ENCODE results near the gene SPRR1B. TPM values are rescaled to one million over a fixed set of nuclear protein-coding genes. Genes with fewer than 3 reads are reported as not detected.

SPRR1B gene
- total RNA-seq, 1 experiment from 2014 or later: not detected

- no peaks in the 10 kb centered on the region for H3K9me3 ChIP-seq (ENCODE audit: low read length)
- no peak overlapping the region for H3K9ac ChIP-seq (ENCODE audit: low read length)
- no peak overlapping the region for H3K27ac ChIP-seq (ENCODE audit: low read length)
- no peak overlapping the region for H2AFZ ChIP-seq (ENCODE audit: low read length)
- H3K4me1 ChIP-seq (ENCODE audit: low read length): no peaks in the 10 kb centered on the region
- H3K4me2 ChIP-seq (ENCODE audit: low read depth, low read length, poor library complexity, severe bottlenecking): no peak overlapping the region
- no peaks in the 10 kb centered on the region for H3K27me3 ChIP-seq (ENCODE audit: low read length)
- no peaks in the 10 kb centered on the region for H3K36me3 ChIP-seq (ENCODE audit: insufficient read depth, low read length)
- no peak for DNase-seq
- H3K4me3 ChIP-seq (ENCODE audit: low read length): no peak overlapping the region
- no peaks in the 10 kb centered on the region for H3K79me2 ChIP-seq (ENCODE audit: low read length)
- no peaks in the 10 kb centered on the region for H4K20me1 ChIP-seq (ENCODE audit: insufficient read depth, low read depth, low read length)
- H3K9me2 ChIP-seq (replicated peaks; ENCODE audit: insufficient read depth, low read length): no peaks in the 10 kb centered on the region
Observed at GRCh38 chr1:153081736-153082135, 50.7 kb downstream of the SPRR1B start.

Small RNA genes within 50 kb of the gene (small RNA-seq; reads per million reads assigned to genes)
- gene AL356867.1 (not detected), gene RF00322 (not detected), gene SPRR1A (not detected)

Other genes starting within 250 kb of the SPRR1B start
- not detected in 2 replicates for gene LCE1E, start 244.9 kb upstream of the SPRR1B start, total RNA-seq (2014; rRNA removed; shearing (Covaris generic); ENCODE audit: low replicate concordance)
- gene LCE1D, start 234.5 kb upstream of the SPRR1B start, total RNA-seq (2014; rRNA removed; shearing (Covaris generic); ENCODE audit: low replicate concordance): not detected in 2 replicates
- gene LCE1C, start 224.6 kb upstream of the SPRR1B start, total RNA-seq (2014; rRNA removed; shearing (Covaris generic); ENCODE audit: low replicate concordance): not detected in 2 replicates
- gene LCE1B, start 219.2 kb upstream of the SPRR1B start, total RNA-seq (2014; rRNA removed; shearing (Covaris generic); ENCODE audit: low replicate concordance): not detected in 2 replicates
- gene LCE1A, start 203.7 kb upstream of the SPRR1B start, total RNA-seq (2014; rRNA removed; shearing (Covaris generic); ENCODE audit: low replicate concordance): not detected in 2 replicates
- gene LCE6A, start 188.3 kb upstream of the SPRR1B start, total RNA-seq (2014; rRNA removed; shearing (Covaris generic); ENCODE audit: low replicate concordance): not detected in 2 replicates
- gene LCE7A, start 171.2 kb upstream of the SPRR1B start, total RNA-seq (2014; rRNA removed; shearing (Covaris generic); ENCODE audit: low replicate concordance): not detected in 2 replicates
- gene SMCP, start 152.9 kb upstream of the SPRR1B start, total RNA-seq (2014; rRNA removed; shearing (Covaris generic); ENCODE audit: low replicate concordance): not detected in 2 replicates
- not detected in 2 replicates for gene IVL, start 122.7 kb upstream of the SPRR1B start, total RNA-seq (2014; rRNA removed; shearing (Covaris generic); ENCODE audit: low replicate concordance)
- gene SPRR5, start 84.0 kb upstream of the SPRR1B start, total RNA-seq (2014; rRNA removed; shearing (Covaris generic); ENCODE audit: low replicate concordance): not detected in 2 replicates
- not detected in 2 replicates for gene SPRR4, start 60.6 kb upstream of the SPRR1B start, total RNA-seq (2014; rRNA removed; shearing (Covaris generic); ENCODE audit: low replicate concordance)
- gene SPRR1A, start 47.1 kb upstream of the SPRR1B start, total RNA-seq (2014; rRNA removed; shearing (Covaris generic); ENCODE audit: low replicate concordance): not detected in 2 replicates
- not detected in 2 replicates for gene SPRR3, start 29.5 kb upstream of the SPRR1B start, total RNA-seq (2014; rRNA removed; shearing (Covaris generic); ENCODE audit: low replicate concordance)
- gene SPRR2D, start 9.9 kb downstream of the SPRR1B start, total RNA-seq (2014; rRNA removed; shearing (Covaris generic); ENCODE audit: low replicate concordance): not detected in 2 replicates
- gene SPRR2A, start 26.3 kb downstream of the SPRR1B start, total RNA-seq (2014; rRNA removed; shearing (Covaris generic); ENCODE audit: low replicate concordance): not detected in 2 replicates
- not detected in 2 replicates for gene SPRR2B, start 40.4 kb downstream of the SPRR1B start, total RNA-seq (2014; rRNA removed; shearing (Covaris generic); ENCODE audit: low replicate concordance)
- not detected in 2 replicates for gene SPRR2E, start 63.3 kb downstream of the SPRR1B start, total RNA-seq (2014; rRNA removed; shearing (Covaris generic); ENCODE audit: low replicate concordance)
- gene SPRR2F, start 82.3 kb downstream of the SPRR1B start, total RNA-seq (2014; rRNA removed; shearing (Covaris generic); ENCODE audit: low replicate concordance): not detected in 2 replicates
- gene SPRR2G, start 119.7 kb downstream of the SPRR1B start, total RNA-seq (2014; rRNA removed; shearing (Covaris generic); ENCODE audit: low replicate concordance): not detected in 2 replicates
- gene LELP1, start 172.2 kb downstream of the SPRR1B start, total RNA-seq (2014; rRNA removed; shearing (Covaris generic); ENCODE audit: low replicate concordance): not detected in 2 replicates
- not detected in 2 replicates for gene PRR9, start 186.4 kb downstream of the SPRR1B start, total RNA-seq (2014; rRNA removed; shearing (Covaris generic); ENCODE audit: low replicate concordance)
- not detected in 2 replicates for gene LORICRIN, start 228.5 kb downstream of the SPRR1B start, total RNA-seq (2014; rRNA removed; shearing (Covaris generic); ENCODE audit: low replicate concordance)

All from Karpas-422 (cell line).